HG03159 (cell line): ENCODE results near the gene ROCK1.
A peak's percentile ranks its signal among the peaks of the same experiment; 100 is the strongest.
"Not testable (repeated sequence)": the region's sequence is repeated elsewhere in the genome, so short reads cannot be mapped to it uniquely, and the experiment has no call there.

Experiments
- ATAC-seq: cut with Tn5 transposase; IDR thresholded peaks from one replicate; pipeline ENCODE4 v1.9.1; 2021; ENCODE audit warnings: mild to moderate bottlenecking, moderate library complexity; ENCODE audit not compliant: unreplicated experiment

Gene ROCK1

GRCh38 chr18:21056545-21056944 lies 55.1 kb downstream of the ROCK1 start:
- ATAC-seq: no peak

- ATAC-seq: no peak
Measured at GRCh38 chr18:21054252-21054821, 57.3 kb downstream of the ROCK1 start.

- ATAC-seq: no peak
Measured at GRCh38 chr18:21053127-21053526, 58.5 kb downstream of the ROCK1 start.

GRCh38 chr18:21052385-21052784 lies 59.2 kb downstream of the ROCK1 start:
- no peak for ATAC-seq

DNA sequence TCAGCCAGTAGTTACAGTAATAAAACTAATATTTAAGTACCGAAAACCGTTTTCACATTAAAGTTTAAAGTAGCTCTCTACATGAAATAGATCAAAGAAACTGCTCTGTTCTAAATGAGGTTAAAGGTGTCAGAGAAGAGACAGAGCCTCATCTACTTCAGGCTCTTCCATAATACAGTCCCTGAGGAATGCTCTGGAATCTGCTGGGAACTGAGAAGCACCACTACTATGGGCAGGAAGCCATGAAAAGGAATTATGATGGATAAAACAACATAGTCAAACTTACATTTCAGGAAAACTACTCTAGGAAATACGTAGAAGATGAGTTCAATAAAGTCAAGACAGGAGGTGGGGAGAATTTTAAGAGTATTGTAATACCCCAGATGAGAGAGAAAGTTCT lies 60.0 kb downstream of the ROCK1 start:
- ATAC-seq: no peak

- ATAC-seq: no peak
Measured at GRCh38 chr18:21049306-21049705, 62.3 kb downstream of the ROCK1 start.

DNA sequence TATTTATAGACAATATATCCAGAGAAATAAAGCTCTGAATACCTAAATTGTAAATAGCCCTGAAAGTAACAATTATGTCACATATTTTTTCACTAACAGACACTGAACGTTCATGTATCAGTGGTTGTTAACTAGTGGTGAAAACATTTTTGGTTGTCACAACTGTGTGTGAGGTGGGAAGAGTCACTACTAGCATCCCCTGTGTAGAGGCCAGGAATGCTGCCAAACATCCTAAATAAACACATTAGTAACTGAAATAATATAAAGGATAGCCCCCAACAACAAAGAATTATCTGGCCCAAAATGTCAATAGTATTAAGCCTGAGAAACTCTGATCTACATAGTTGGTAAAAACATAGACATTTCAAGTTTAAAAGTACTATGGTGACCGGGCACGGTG lies 64.5 kb downstream of the ROCK1 start:
- ATAC-seq: no peak

DNA sequence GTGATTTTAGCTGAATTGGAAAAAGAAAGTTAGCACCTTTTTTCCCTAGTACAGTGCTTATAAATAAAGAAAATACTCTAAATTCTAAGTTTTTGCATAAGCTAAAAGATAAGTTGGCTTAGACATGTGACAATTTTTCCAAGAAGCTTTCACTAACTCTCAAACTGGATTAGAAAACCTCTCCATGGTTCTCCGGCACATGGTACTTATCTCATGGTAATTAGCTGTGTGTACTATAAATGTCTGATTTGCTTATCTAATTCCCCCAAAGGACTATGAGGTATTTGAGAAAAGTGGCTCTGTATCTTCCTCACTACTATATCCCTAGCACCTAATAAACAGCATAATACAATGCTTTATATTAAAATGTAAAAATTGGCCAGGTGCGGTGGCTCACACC lies 71.1 kb downstream of the ROCK1 start:
- ATAC-seq: no peak

GRCh38 chr18:21038201-21038600 lies 73.4 kb downstream of the ROCK1 start:
- ATAC-seq: no peak

- no peak for ATAC-seq
Measured at GRCh38 chr18:21031845-21032244, 79.8 kb downstream of the ROCK1 start.

GRCh38 chr18:21018257-21018656 lies 93.4 kb downstream of the ROCK1 start:
- ATAC-seq: not testable (repeated sequence)

DNA sequence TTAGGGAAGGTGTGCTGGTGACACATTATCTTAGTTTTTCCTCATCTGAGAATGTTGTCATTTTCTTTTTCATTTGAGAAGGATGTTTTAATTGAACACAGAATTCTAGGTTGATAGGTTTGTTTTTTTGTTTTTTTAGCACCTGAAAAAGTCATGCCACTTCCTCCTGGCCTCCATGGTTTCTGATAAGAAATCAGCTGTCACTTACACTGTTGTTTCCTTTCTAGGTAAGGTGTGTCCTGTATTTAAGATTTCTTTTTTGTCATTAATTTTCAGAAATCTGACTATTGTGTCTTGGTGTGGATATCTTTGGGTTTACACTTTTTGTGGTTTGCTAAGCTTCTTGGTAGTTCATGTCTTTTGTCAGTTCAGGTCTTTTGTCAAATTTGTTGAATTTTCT lies 99.3 kb downstream of the ROCK1 start:
- ATAC-seq: no peak

- ATAC-seq: no peak
Measured at GRCh38 chr18:21004726-21005125, 106.9 kb downstream of the ROCK1 start.

DNA sequence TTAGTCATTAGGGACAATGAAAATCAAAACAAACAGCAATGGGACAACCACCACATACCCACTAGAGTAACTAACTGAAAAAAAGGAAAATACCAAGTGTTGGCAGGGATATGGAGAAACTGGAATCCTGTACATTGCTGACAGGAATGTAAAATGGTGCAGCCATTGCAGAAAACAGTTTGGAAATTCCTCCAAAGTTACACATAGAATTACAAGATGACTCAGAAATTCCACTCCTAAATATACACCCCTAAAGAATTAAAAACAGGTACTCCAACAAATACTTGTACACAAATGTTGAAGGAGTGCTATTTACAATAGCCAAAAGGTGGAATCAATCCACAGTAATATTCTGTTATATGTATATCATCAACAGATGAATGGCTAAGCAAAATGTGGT lies 110.9 kb downstream of the ROCK1 start:
- ATAC-seq: no peak

GRCh38 chr18:20997371-20997770 lies 114.2 kb downstream of the ROCK1 start:
- ATAC-seq: no peak

DNA sequence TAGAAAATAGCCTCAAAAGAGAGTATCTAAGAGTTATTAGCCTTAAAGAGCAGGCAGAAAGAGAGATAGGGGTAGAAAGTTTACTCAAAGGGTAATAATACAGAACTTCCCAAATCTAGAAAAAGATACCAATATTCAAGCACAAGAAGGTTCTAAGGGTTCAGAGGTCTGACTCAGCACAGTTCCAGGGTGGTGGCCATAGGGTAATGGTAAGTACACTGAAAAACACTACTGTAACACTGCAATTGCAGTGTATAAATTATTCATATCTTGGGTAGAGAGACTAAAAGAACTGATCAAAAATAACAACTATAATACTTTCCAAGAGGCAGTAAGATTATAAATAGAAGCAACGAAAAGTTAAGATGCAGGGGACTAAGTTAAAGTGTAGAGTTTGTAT lies 115.2 kb downstream of the ROCK1 start:
- no peak for ATAC-seq

DNA sequence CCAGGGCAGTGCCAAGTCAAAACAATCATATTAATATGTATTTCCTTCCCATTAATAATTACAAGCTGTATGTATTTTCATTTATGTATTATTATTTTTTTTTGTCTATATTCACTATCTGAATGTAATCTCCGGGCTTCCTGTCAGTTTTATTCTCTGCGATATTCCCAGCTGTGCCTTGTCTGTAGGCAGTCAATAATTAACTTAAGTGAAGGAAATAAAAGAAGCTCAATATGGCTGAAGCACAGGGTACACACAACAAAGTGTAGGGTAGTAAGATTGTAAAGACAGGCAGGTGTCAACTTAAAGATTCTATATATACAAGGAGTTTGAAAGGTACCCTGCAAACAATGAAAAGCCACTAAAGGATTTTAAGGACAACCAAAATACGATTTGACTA lies 122.9 kb downstream of the ROCK1 start:
- ATAC-seq: no peak

DNA sequence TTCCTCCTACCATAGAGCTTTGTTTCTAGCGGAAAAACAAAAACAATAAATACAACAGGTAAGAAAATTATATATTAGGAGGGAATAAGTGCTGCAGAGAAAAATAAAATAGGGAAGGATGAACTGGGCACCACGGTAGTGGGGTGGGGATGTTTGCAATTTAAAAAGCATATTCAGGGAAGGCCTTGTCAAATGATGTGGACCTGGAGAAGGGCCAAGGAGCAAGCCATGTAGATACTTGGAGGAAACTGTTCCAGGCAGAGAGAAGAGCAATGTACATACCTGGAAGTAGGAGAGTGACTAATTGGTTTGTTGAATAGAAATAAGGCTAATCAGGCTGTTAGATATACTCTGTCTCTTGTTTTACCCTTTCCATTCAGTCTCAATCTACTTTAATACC lies 136.5 kb downstream of the ROCK1 start:
- ATAC-seq: no peak

DNA sequence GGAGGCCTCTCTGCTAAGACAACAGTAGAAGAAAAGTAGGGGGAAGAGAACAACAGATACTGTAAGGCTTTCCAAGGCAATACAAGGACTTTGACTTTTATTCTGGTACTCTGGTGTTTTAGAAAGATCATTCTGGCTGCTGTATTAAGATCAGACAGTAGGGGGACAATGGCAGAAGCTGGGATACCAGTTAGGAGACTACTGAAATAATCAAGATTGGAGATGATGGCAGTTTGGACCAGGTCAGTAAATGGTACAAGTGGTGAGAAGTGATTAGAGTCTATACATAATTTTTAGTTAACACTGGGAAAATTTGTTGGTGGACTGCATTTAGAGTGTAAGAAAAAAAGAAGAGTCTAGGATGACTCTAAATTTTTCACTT lies 139.7 kb downstream of the ROCK1 start:
- ATAC-seq: peak; percentile 61

DNA sequence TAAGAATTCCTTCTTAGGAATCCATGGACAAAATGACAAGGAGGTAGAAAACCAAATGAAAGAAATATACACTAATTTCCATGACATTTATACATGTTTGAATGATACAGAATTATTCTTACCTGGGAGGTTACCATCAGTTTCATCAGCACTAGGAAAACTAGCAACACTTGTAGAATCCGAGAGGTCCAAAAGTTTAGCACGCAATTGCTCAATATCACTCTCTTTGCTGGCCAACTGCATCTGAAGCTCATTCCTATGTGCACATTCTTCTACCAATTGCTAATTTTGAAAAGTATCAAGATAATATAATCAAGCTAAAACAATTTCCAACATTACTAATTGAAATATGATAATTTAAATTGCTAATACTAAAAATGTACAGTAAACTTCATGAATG lies 144.8 kb downstream of the ROCK1 start:
- ATAC-seq: no peak

- ATAC-seq: no peak
Measured at GRCh38 chr18:20963027-20963426, 148.6 kb downstream of the ROCK1 start.

DNA sequence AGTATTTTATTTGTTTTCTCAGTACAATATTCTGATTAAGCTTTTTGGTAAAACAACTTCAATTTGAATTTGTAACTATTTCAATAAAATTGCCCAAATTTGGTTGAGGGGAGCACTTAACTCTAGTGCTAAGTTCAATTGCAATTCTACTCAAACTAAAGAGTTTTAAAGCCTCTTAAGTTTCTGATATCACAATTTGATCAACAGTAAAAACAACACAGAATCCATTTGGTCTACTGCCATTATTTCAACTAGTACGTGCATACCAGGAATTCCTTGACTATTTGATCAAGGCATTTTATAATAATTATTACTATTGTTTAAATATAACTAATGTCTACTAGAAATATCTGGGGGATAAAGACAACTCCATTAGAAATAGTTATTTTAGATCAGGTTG lies 150.9 kb downstream of the ROCK1 start:
- ATAC-seq: no peak

GRCh38 chr18:20950827-20951226 lies 160.8 kb downstream of the ROCK1 start:
- not testable (repeated sequence) for ATAC-seq
